Lower lobe of right lung (tissue), 2 donors: Measurements from ENCODE around the gene SCARF2. TPM values are rescaled to one million over a fixed set of nuclear protein-coding genes. Genes with fewer than 3 reads are reported as not detected.
"Not testable (repeated sequence)": the region's sequence is repeated elsewhere in the genome, so short reads cannot be mapped to it uniquely, and the experiment has no call there.

Experiments used
- ATAC-seq, 2 donors: fragments of 200-7000 bp; cut with Tn5 transposase; one replicate each; pipeline ENCODE4 v1.9.1; 2020 to 2022; ENCODE audit warnings: mild to moderate bottlenecking in 2 of 2, moderate library complexity in 2 of 2
- DNase-seq: peaks from one replicate; pipeline ENCODE4 v3.0.0-alpha.2; 2020
- H3K27ac ChIP-seq: fragments of 200-600 bp; one replicate; pipeline ENCODE4 v1.8.0; 2022
- H3K27me3 ChIP-seq: fragments of 200-600 bp; one replicate; pipeline ENCODE4 v1.8.0; 2022; ENCODE audit warnings: low read depth
- H3K36me3 ChIP-seq: fragments of 200-600 bp; one replicate; pipeline ENCODE4 v1.8.0; 2022; ENCODE audit warnings: mild to moderate bottlenecking
- H3K4me1 ChIP-seq: fragments of 200-600 bp; one replicate; pipeline ENCODE4 v1.8.0; 2022
- H3K4me3 ChIP-seq: fragments of 200-600 bp; one replicate; pipeline ENCODE4 v1.8.0; 2022; ENCODE audit warnings: mild to moderate bottlenecking
- H3K9me3 ChIP-seq: fragments of 200-600 bp; one replicate; pipeline ENCODE4 v1.8.0; 2022
- intact Hi-C: fragments of 100-400 bp; cut with DNase I; formaldehyde crosslinking; loops from one replicate; pipeline ENCODE4 v1.11.0; 2022
- total RNA-seq: library from RNA; stranded (reverse); fragmentation: NEBNext Ultra II Directional; extraction: Animal tissue kit (Norgen Biotek cat#: 25700); gene quantifications from one replicate; pipeline ENCODE4 v1.2.1, GENCODE V29; 2021
- TF ChIP-seq, protein P1 (sequence below): fragments of 200-600 bp; IDR thresholded peaks from one replicate; pipeline ENCODE4 v1.8.0; 2022; ENCODE audit warnings: antibody characterized with exemption, mild to moderate bottlenecking
- donor health status: DM: no; HTN: yes; CAD: no; lungs with severe emphysema.

SCARF2 gene
- total RNA-seq, 1 donor from 2014 or later = 12.6 TPM

GRCh38 chr22:20383538-20383937 is 54.1 kb downstream of the SCARF2 start:
- Histone ChIP-seq H3K4me1 (no peaks in the 10 kb centered on the region), H3K27me3 (no peaks in the 10 kb centered on the region), H3K9me3 (no peaks in the 10 kb centered on the region), H3K36me3 (no peaks in the 10 kb centered on the region), H3K4me3 (no peak overlapping the region), H3K27ac (no peak overlapping the region)
- intact Hi-C loops = no loop called here
- TF ChIP-seq, protein P1, sequence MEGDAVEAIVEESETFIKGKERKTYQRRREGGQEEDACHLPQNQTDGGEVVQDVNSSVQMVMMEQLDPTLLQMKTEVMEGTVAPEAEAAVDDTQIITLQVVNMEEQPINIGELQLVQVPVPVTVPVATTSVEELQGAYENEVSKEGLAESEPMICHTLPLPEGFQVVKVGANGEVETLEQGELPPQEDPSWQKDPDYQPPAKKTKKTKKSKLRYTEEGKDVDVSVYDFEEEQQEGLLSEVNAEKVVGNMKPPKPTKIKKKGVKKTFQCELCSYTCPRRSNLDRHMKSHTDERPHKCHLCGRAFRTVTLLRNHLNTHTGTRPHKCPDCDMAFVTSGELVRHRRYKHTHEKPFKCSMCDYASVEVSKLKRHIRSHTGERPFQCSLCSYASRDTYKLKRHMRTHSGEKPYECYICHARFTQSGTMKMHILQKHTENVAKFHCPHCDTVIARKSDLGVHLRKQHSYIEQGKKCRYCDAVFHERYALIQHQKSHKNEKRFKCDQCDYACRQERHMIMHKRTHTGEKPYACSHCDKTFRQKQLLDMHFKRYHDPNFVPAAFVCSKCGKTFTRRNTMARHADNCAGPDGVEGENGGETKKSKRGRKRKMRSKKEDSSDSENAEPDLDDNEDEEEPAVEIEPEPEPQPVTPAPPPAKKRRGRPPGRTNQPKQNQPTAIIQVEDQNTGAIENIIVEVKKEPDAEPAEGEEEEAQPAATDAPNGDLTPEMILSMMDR = no peak
- ATAC-seq (no peak), DNase-seq (no peak)

GRCh38 chr22:20380486-20380885 is 57.1 kb downstream of the SCARF2 start:
- Histone ChIP-seq H3K27me3 (no peaks in the 10 kb centered on the region), H3K4me1 (no peaks in the 10 kb centered on the region), H3K9me3 (no peaks in the 10 kb centered on the region), H3K36me3 (no peaks in the 10 kb centered on the region), H3K4me3 (no peak overlapping the region), H3K27ac (no peak overlapping the region)
- intact Hi-C loops = no loop called here
- no peak for DNase-seq
- TF ChIP-seq, protein P1 = no peak
- ATAC-seq = no peak

DNA sequence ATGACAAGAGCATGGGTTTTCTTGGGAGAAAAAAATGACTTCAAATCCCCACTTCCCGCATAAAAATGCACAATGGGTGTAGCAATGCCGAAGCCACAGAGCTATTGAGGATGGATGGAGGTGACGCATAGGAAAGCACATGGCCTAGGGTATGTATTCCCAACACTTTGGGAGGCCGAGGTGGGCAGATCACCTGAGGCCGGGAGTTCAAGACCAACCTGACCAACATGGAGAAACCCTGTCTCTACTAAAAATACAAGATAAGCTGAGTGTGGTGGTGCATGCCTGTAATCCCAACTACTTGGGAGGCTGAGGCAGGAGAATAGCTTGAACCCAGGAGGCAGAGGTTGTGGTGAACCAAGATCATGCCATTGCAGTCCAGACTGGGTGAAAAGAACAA is 58.9 kb downstream of the SCARF2 start:
- H3K4me1 ChIP-seq, H3K4me3 ChIP-seq, H3K27me3 ChIP-seq, ATAC-seq, H3K36me3 ChIP-seq, intact Hi-C loops, H3K27ac ChIP-seq, H3K9me3 ChIP-seq, DNase-seq: not testable (repeated sequence)

- intact Hi-C loops = no loop called here
- Histone ChIP-seq H3K36me3 (no peaks in the 10 kb centered on the region), H3K4me1 (no peaks in the 10 kb centered on the region), H3K4me3 (no peak overlapping the region), H3K9me3 (no peaks in the 10 kb centered on the region), H3K27me3 (no peaks in the 10 kb centered on the region), H3K27ac (no peak overlapping the region)
- no peak for ATAC-seq
- DNase-seq = no peak
- TF ChIP-seq, protein P1 = no peak
Observed at GRCh38 chr22:20378110-20378509, 59.5 kb downstream of the SCARF2 start.

DNA sequence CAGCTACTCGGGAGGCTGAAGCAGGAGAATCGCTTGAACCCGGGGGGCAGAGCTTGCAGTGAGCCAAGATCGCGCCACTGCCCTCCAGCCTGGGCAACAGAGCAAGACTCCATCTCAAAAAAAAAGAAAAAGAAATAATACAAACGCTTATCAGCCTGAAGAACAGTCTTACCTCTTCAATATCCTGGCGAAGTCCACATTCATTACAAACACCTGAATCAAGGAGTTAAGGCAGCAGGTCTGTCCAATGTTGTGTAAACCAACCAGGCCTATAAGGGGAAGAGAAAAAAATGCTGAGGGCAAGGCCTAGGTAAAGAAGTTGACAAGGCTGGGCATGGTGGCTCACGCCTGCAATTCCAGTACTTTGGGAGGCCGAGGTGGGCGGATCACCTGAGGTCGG is 60.6 kb downstream of the SCARF2 start:
- H3K27me3 ChIP-seq, ATAC-seq, H3K36me3 ChIP-seq, intact Hi-C loops, H3K27ac ChIP-seq, H3K4me3 ChIP-seq, H3K4me1 ChIP-seq, DNase-seq, H3K9me3 ChIP-seq: not testable (repeated sequence)

GRCh38 chr22:20376281-20376680 is 61.3 kb downstream of the SCARF2 start:
- ATAC-seq, DNase-seq, H3K9me3 ChIP-seq, H3K4me1 ChIP-seq, H3K4me3 ChIP-seq, H3K36me3 ChIP-seq, H3K27me3 ChIP-seq, H3K27ac ChIP-seq, intact Hi-C loops: not testable (repeated sequence)

Other genes starting within 250 kb of the SCARF2 start
- gene RTN4R, start 169.5 kb downstream of the SCARF2 start, total RNA-seq = 9.6 TPM
- 31.1 TPM for gene DGCR6L, start 117.8 kb downstream of the SCARF2 start, total RNA-seq
- 12.3 TPM for gene ZNF74, start 43.7 kb downstream of the SCARF2 start, total RNA-seq
- gene KLHL22, start 58.0 kb upstream of the SCARF2 start, total RNA-seq = 24.0 TPM
- 105 TPM for gene MED15, start 69.8 kb upstream of the SCARF2 start, total RNA-seq